Common myeloid progenitor, CD34-positive (primary cell): ENCODE results near the gene ADGRL1.

Source experiments
- CTCF ChIA-PET: fragments of 350-600 bp; sonication (Branson Sonifier 250); formaldehyde crosslinking; loops from one replicate; lab custom pipeline; 2021; ENCODE audit warnings: antibody characterized with exemption; lab: Charles Lee
- POLR2A ChIA-PET: fragments of 350-600 bp; sonication (Branson Sonifier 250); formaldehyde crosslinking; loops from one replicate; lab custom pipeline; 2021; ENCODE audit warnings: antibody characterized with exemption; lab: Charles Lee
- DNase-seq, 3 donors: peaks; one replicate each; pipeline versions ENCODE4 v3.0.0 to v3.0.0-alpha.2; 2013
- H3K27ac ChIP-seq, 2 experiments: 1 replicate in 1 of 2; 2 replicates in 1 of 2; pipeline ENCODE4 v1.7.0; 2013; ENCODE audit warnings: inconsistent platforms in 2 of 2, low read length in 2 of 2, mild to moderate bottlenecking in 2 of 2, low read depth in 1 of 2, moderate library complexity in 1 of 2; ENCODE audit not compliant: severe bottlenecking in 2 of 2, insufficient read depth in 1 of 2, poor library complexity in 1 of 2
- H3K27me3 ChIP-seq, 5 experiments: replicated peaks in 2 of 5; 1 replicate in 3 of 5; 2 replicates in 2 of 5; pipeline versions ENCODE4 v1.6.1 to v1.7.0; 2013; ENCODE audit warnings: low read length in 4 of 5, mild to moderate bottlenecking in 2 of 5, moderate library complexity in 2 of 5, inconsistent platforms in 1 of 5; ENCODE audit not compliant: insufficient read depth in 5 of 5, control insufficient read depth in 4 of 5
- H3K36me3 ChIP-seq, 4 experiments: 1 replicate in 2 of 4; 2 replicates in 2 of 4; pipeline versions ENCODE4 v1.6.1 to v1.7.0; 2013; ENCODE audit warnings: low read length in 3 of 4, control low read depth in 1 of 4, mild to moderate bottlenecking in 1 of 4; ENCODE audit not compliant: control insufficient read depth in 4 of 4, insufficient read depth in 4 of 4
- H3K4me1 ChIP-seq, 4 experiments: 1 replicate in 3 of 4; 2 replicates in 1 of 4; pipeline versions ENCODE4 v1.6.1 to v1.7.1; 2013; ENCODE audit warnings: low read length in 3 of 4, mild to moderate bottlenecking in 3 of 4, control low read depth in 1 of 4, inconsistent platforms in 1 of 4, moderate library complexity in 1 of 4; ENCODE audit not compliant: control insufficient read depth in 4 of 4, insufficient read depth in 4 of 4; ENCODE audit errors: control extremely low read depth in 1 of 4
- H3K4me3 ChIP-seq, 7 experiments: 1 replicate in 4 of 7; 2 replicates in 3 of 7; pipeline versions ENCODE4 v1.5.1 to v1.7.0; 2013; ENCODE audit warnings: mild to moderate bottlenecking in 7 of 7, low read length in 6 of 7, moderate library complexity in 6 of 7, inconsistent platforms in 2 of 7, low read depth in 2 of 7, control low read depth in 1 of 7; ENCODE audit not compliant: insufficient read depth in 4 of 7, control insufficient read depth in 1 of 7; ENCODE audit errors: extremely low read depth in 1 of 7
- H3K9me3 ChIP-seq, 5 experiments: 1 replicate in 4 of 5; 2 replicates in 1 of 5; pipeline versions ENCODE4 v1.6.1 to v1.7.1; 2013; ENCODE audit warnings: low read length in 4 of 5, mild to moderate bottlenecking in 2 of 5, inconsistent platforms in 1 of 5, low read depth in 1 of 5, moderate library complexity in 1 of 5; ENCODE audit not compliant: control insufficient read depth in 4 of 5, insufficient read depth in 2 of 5; ENCODE audit errors: control extremely low read depth in 1 of 5
- WGBS: methylation state at CpG from one replicate; pipeline ENCODE4 v1.1.5; 2013; ENCODE audit not compliant: insufficient coverage; 5-methylcytosine and 5-hydroxymethylcytosine counted together

The ADGRL1 gene

GRCh38 chr19:14174883-14175282 is 31.1 kb downstream of the ADGRL1 start:
- Histone ChIP-seq H3K4me1 (no peaks in the 10 kb centered on the region), H3K27me3 (no peaks in the 10 kb centered on the region), H3K4me3 (no peak overlapping the region), H3K27ac (no peak overlapping the region), H3K36me3 (peaks cover 3 to 60% (median 33%) of the 10 kb centered on the region in 4 experiments), H3K9me3 (peaks cover 0 to 2% (median 0%) of the 10 kb centered on the region in 5 experiments)
- CTCF ChIA-PET = interaction anchor here (0.7 kb wide), 1 partner anchor 39 kb away, joined by 3 read pairs; the partner anchor contains the start of gene ASF1B
- DNase-seq = no peak
- WGBS = 98% methylated on average over 4 of the region's 9 CpGs
- POLR2A ChIA-PET = no interaction called here

- peaks cover 0 to 2% (median 0%) of the 10 kb centered on the region in 5 experiments for H3K9me3 ChIP-seq
- DNase-seq = no peak
- POLR2A ChIA-PET = no interaction called here
- H3K27me3 ChIP-seq = no peaks in the 10 kb centered on the region
- CTCF ChIA-PET = interaction anchor here (0.6 to 1.9 kb wide), 3 partner anchors 11 to 24 kb away, joined by 3 to 5 read pairs (median 3); no protein-coding TSS in a partner anchor
- no peak overlapping the region for H3K27ac ChIP-seq
- no peak overlapping the region for H3K4me3 ChIP-seq
- peaks cover 0 to 36% (median 32%) of the 10 kb centered on the region in 4 experiments for H3K4me1 ChIP-seq
- 95% methylated on average over 12 of the region's 12 CpGs for WGBS
- H3K36me3 ChIP-seq = peaks cover 3 to 50% (median 27%) of the 10 kb centered on the region in 4 experiments
These were observed 37.0 kb downstream of the ADGRL1 start for GRCh38 chr19:14168993-14169392.

GRCh38 chr19:14168259-14168972 is 37.6 kb downstream of the ADGRL1 start:
- Histone ChIP-seq H3K36me3 (peaks cover 3 to 49% (median 26%) of the 10 kb centered on the region in 4 experiments), H3K4me3 (peak overlapping the region in 3 of 7 experiments; percentile 7 to 69 (median 48)), H3K27me3 (no peaks in the 10 kb centered on the region), H3K4me1 (peaks cover 0 to 36% (median 32%) of the 10 kb centered on the region in 4 experiments), H3K27ac (no peak overlapping the region), H3K9me3 (peaks cover 0 to 2% (median 0%) of the 10 kb centered on the region in 5 experiments)
- peak in 2 of 3 donors; percentile 20 to 24 for DNase-seq
- 84% methylated on average over 18 of the region's 19 CpGs for WGBS
- CTCF ChIA-PET = interaction anchor here (0.6 to 3.1 kb wide), 7 partner anchors 9 to 237 kb away, joined by 3 to 13 read pairs (median 4); no protein-coding TSS in a partner anchor
- POLR2A ChIA-PET = interaction anchor here (1.6 to 1.7 kb wide), 2 partner anchors 18 to 32 kb away, joined by 5 to 6 read pairs; no protein-coding TSS in a partner anchor

GRCh38 chr19:14167576-14168138 is 38.3 kb downstream of the ADGRL1 start:
- H3K36me3 ChIP-seq = peaks cover 3 to 51% (median 30%) of the 10 kb centered on the region in 4 experiments
- H3K9me3 ChIP-seq = peaks cover 0 to 2% (median 0%) of the 10 kb centered on the region in 5 experiments
- DNase-seq = peak; percentile 30 to 76 (median 69)
- H3K27ac ChIP-seq = peak overlapping the region in 1 of 2 experiments; percentile 70
- H3K4me3 ChIP-seq = peak overlapping the region in 5 of 7 experiments; percentile 7 to 69 (median 48)
- H3K27me3 ChIP-seq = no peaks in the 10 kb centered on the region
- CTCF ChIA-PET = interaction anchor here (1.0 to 3.1 kb wide), 6 partner anchors 9 to 238 kb away, joined by 3 to 13 read pairs (median 4); no protein-coding TSS in a partner anchor
- WGBS = 3% methylated on average over 15 of the region's 18 CpGs
- POLR2A ChIA-PET = interaction anchor here (1.6 to 1.7 kb wide), 2 partner anchors 17 to 31 kb away, joined by 5 to 6 read pairs; no protein-coding TSS in a partner anchor
- peaks cover 0 to 36% (median 32%) of the 10 kb centered on the region in 4 experiments for H3K4me1 ChIP-seq

- ChIA-PET CTCF (interaction anchor here (1.0 to 3.1 kb wide), 6 partner anchors 8 to 239 kb away, joined by 3 to 13 read pairs (median 4); no protein-coding TSS in a partner anchor), POLR2A (interaction anchor here (1.6 to 1.7 kb wide), 2 partner anchors 17 to 30 kb away, joined by 5 to 6 read pairs; no protein-coding TSS in a partner anchor)
- Histone ChIP-seq H3K36me3 (peaks cover 3 to 50% (median 31%) of the 10 kb centered on the region in 4 experiments), H3K27ac (peak overlapping the region in 1 of 2 experiments; percentile 70), H3K4me3 (peak overlapping the region in 5 of 7 experiments; percentile 19 to 69 (median 48)), H3K4me1 (peaks cover 0 to 36% (median 32%) of the 10 kb centered on the region in 4 experiments), H3K9me3 (peaks cover 0 to 2% (median 0%) of the 10 kb centered on the region in 5 experiments), H3K27me3 (no peaks in the 10 kb centered on the region)
- 13% methylated on average over 4 of the region's 12 CpGs for WGBS
- peak in 2 of 3 donors; percentile 20 to 24 for DNase-seq
These were observed 38.9 kb downstream of the ADGRL1 start for GRCh38 chr19:14166999-14167575.

GRCh38 chr19:14165990-14166830 is 39.8 kb downstream of the ADGRL1 start:
- Histone ChIP-seq H3K36me3 (peaks cover 3 to 47% (median 27%) of the 10 kb centered on the region in 4 experiments), H3K27ac (no peak overlapping the region), H3K27me3 (no peaks in the 10 kb centered on the region), H3K4me1 (peaks cover 0 to 36% (median 32%) of the 10 kb centered on the region in 4 experiments), H3K4me3 (peak overlapping the region in 4 of 7 experiments; percentile 19 to 69 (median 54)), H3K9me3 (peaks cover 0 to under 1% (median 0%) of the 10 kb centered on the region in 5 experiments)
- CTCF ChIA-PET = interaction anchor here (1.0 to 3.1 kb wide), 4 partner anchors 18 to 21 kb away, joined by 3 to 13 read pairs (median 5); no protein-coding TSS in a partner anchor
- DNase-seq = peak; percentile 16 to 79 (median 69)
- POLR2A ChIA-PET = interaction anchor here (0.9 to 1.6 kb wide), 2 partner anchors 16 to 18 kb away, joined by 4 to 5 read pairs; no protein-coding TSS in a partner anchor
- WGBS = 21% methylated on average over 11 of the region's 20 CpGs
